Sigmoid colon (tissue), 3 donors: ENCODE measurements around the gene FSTL3.

Source experiments
- POLR2A ChIP-seq, 2 donors: fragments of 450-650 bp; IDR thresholded peaks; one replicate each; pipeline ENCODE4 v1.6.1; 2016; ENCODE audit warnings: antibody characterized with exemption in 2 of 2, mild to moderate bottlenecking in 2 of 2, moderate library complexity in 2 of 2
- TF ChIP-seq, protein P1 (sequence below), 4 experiments: fragments of 450-650 bp in 3 of 4; fragments of 200-600 bp in 1 of 4; IDR thresholded peaks; one replicate each; pipeline ENCODE4 v1.5.1; 2016 to 2019; ENCODE audit warnings: antibody characterized with exemption in 4 of 4, mild to moderate bottlenecking in 3 of 4, moderate library complexity in 2 of 4

GRCh38 chr19:662962-663681 is 13.1 kb upstream of the FSTL3 start, which contains the start of gene RNF126:
- TF ChIP-seq, protein P1, sequence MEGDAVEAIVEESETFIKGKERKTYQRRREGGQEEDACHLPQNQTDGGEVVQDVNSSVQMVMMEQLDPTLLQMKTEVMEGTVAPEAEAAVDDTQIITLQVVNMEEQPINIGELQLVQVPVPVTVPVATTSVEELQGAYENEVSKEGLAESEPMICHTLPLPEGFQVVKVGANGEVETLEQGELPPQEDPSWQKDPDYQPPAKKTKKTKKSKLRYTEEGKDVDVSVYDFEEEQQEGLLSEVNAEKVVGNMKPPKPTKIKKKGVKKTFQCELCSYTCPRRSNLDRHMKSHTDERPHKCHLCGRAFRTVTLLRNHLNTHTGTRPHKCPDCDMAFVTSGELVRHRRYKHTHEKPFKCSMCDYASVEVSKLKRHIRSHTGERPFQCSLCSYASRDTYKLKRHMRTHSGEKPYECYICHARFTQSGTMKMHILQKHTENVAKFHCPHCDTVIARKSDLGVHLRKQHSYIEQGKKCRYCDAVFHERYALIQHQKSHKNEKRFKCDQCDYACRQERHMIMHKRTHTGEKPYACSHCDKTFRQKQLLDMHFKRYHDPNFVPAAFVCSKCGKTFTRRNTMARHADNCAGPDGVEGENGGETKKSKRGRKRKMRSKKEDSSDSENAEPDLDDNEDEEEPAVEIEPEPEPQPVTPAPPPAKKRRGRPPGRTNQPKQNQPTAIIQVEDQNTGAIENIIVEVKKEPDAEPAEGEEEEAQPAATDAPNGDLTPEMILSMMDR (IDR thresholded peaks at IDR 0.05), result no peak
- peak in 1 of 2 donors; percentile 66 for TF ChIP-seq POLR2A (IDR thresholded peaks at IDR 0.05)
